HG02884 (cell line): ENCODE data around the gene CIB2.

Experiments used
- ATAC-seq: cut with Tn5 transposase; IDR thresholded peaks from one replicate; pipeline ENCODE4 v1.9.1; 2021; ENCODE audit warnings: mild to moderate bottlenecking, moderate library complexity; ENCODE audit not compliant: unreplicated experiment

Gene CIB2

DNA sequence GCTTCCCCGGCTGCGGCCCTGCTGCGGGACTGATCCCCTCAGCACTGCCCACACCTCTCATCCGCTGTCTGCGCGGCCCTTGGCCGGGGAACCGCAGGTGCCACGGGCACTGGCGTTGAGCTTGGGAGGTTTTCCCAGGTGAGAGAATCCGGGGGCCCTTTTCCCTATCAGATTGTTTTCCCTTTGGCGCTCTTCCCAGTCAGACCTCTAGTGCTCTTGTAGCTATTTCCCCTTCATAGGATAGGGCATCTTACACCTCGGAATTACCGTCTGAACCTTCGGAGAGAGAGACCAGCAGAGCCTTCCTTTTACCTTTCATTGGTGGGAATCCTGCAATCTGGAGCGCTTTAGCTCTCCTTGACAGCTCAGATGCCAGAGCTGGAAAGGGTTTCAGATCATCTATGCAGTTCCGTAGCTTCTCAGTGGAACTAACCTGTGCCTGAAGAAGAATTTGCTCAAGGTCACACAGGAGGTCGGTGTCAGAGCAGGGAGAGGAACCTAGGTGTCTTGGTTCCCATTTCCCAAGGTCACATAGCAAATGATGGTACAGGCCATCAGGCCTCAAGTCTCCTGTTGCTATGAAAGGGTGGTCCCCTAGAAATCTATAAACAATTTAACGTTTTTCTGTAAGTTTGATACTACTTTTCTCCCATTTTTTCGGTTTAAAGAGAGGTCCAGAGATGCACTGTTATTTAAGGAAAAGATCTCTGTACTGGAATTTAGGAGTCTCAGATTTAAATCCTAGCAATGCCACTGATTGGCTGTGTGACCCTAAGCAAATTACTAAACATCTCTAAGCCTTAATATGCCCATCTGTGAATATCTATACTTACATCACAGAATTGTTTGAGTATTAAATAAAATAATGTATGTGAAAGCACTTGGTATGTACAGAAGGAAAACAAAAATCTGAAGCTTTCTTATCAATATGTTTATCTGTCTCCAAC, 18.8 kb upstream of the CIB2 start:
- no peak for ATAC-seq

DNA sequence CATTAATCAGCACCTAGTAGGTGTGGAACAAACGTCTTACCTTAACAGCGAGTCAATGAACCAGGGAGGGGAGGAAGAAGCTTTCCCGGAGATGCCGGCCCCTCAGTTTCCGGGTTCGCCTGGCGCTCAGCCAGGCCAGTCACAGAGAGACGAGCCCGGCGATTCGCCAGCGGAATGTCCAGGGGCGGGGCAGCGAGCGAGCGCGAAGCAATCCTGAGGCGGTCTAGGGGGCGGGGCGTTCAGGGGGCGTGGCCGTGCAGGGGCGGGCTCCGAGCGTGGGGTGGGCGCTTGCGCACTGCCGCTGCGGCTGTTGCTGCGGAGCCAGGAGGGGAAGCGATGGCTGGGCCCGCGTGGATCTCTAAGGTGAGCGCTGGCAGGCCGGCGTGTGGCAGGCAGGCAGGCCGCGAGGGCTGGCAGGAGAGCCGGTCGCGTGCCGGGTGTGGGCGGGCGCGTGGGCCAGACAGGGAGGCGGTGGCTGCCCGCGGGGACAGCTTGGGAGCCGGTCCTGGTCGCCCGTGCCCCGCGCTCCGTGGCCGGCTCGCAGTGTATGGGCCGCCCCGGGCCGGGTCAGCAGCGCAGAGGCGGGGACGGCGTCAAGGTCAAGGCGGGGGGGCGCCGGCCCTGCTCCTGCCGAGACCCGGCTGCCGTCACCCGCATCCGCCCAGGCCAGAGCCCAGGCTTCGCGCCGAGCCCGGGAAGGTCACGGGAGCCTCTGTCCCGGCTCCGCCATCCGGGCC, 18.0 kb upstream of the CIB2 start, which contains the start of gene IDH3A:
Gene IDH3A (plus strand): TSS at position 295 of the 737 bp plus-strand sequence. CDS start 42 bp downstream, at position 337.
- peak; percentile 81 for ATAC-seq

DNA sequence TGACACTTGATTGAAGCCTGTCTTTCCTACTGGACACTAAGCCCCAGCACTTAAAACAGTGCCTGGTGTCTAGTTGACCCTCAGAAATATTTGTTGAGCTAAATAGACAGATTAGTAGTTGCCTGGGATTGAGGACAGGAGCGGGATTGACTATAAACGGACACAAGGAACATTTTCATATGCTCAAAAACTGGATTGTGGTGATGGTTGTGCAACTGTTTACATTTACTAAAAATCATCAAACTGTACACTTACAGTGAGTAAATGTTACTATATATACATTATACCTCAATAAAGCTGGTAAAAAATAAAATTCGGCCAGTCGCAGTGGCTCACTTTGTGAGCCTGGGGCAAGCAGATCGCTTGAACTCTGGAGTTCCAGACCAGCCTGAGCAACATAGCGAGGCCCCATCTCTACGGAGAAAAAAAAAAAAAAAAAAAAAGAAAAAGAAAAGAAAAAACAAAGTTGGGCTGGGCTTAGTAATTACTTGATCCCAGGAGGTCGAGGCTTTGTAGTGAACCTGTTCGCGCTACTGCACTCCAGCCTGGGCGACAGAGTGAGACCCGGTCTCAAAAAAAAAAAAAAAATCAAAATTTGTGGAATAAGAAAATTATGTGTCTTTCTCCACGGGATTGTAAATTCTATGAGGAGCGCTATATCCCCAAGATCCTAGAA, 17.3 kb upstream of the CIB2 start:
- ATAC-seq, result no peak

DNA sequence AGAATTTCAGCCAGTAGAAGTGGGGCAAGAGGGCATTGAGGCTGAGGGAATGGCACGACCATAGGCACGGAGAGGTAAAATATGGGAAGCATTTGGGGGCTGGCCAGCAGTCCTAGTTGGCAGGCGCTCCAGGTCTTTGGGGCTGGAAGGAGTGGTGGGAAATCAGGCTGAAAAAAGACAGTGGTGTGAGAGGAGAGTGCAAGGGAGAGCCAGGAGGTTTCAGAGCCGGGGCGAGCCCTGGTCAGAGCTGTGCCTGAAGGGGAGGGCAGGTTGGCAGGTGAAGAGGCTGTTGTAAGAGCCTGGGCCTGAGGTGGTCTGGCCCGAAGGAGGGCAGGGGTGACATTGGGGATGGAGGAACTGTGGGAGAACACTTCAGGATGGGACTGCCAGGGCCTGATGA, 16.3 kb upstream of the CIB2 start:
- ATAC-seq, result no peak

DNA sequence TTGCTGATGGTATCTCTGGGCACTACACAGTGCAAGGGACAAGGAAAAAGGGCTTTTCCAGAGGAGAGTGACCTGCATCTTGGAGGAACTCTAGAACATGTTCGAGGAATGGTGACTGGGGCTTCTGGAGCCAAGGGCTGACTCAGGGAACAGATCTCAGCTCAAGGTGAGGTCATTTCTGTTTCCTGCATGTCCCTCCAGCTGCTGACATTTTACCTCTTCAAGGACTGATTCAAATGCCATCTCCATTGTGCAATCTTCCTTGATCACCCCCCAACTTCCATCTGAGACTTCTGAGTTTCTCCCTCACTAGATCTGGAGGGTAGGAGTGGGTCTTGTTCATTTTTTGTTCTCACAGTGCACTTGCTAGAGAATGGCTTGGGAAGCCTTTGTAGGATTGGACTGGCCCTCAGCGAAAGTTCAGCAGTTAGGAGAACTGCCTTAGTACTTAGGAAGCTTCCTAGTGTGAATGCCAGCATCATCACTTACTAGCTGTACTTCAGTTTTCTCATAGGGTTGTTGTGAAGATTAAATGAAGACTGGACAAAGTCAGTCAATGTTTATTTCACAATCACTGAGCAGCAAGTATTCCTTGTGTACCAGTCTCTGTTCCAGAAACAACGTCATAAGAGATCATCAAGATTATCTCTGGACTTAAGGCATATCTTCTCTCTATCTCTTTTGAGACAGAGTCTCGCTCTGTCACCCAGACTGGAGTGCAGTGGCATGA, 15.3 kb upstream of the CIB2 start:
- no peak for ATAC-seq

DNA sequence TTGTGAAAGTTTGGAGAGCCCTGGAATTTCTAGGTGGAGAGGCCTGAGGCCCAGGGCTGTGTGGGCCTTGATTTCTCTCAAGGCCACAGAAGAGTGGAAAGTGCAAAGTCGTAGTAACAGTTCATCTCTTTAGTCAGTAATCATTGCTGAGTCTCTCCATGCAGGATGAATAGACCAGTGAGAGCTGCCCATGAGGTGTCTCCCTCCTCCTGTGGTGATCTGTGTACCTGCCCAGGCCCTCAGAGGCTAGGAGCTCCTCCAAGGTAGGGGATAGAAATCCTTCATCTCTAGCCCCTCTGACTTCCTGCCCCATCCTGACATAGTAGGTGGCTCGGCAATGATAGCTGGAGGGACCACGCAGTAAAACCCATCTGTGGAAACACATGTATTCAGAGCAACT, 11.1 kb upstream of the CIB2 start:
- no peak for ATAC-seq

DNA sequence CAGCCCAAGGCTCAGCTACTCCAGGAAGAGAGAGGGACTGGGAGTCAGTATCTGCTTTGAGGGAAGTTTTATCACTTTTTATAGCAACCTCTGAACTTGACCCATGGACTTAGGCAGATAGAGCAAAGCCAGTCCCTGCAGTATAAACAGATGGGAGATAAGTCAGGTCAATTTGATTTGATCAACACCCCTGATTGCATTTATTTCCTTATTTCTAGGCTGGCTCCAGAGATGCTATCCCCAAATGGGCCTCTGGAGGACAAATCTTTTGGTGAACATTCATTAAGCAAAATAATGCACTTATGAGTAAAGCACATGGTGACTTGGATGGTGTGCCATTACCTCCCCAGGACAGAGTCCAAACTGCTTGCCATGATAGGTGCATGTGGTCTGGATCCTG, 9.0 kb upstream of the CIB2 start:
- no peak for ATAC-seq

DNA sequence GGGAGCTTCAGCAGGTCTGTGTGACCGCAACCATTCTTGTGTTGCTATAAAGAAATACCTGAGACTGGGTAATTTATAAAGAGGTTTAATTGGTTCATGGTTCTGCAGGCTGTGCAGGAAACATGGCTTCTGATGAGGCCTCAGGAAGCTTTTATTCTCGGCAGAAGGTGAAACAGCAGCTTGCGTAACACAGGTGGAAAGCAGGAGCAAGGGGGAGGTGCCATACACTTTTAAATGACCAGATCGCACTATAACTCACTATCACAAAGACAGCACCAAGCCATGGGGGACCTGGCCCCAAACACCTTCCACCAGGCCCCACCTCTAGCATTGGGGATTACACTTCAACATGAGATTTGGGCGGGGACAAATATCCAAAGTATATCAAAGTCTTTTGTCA, 8.3 kb upstream of the CIB2 start:
- ATAC-seq, result no peak

DNA sequence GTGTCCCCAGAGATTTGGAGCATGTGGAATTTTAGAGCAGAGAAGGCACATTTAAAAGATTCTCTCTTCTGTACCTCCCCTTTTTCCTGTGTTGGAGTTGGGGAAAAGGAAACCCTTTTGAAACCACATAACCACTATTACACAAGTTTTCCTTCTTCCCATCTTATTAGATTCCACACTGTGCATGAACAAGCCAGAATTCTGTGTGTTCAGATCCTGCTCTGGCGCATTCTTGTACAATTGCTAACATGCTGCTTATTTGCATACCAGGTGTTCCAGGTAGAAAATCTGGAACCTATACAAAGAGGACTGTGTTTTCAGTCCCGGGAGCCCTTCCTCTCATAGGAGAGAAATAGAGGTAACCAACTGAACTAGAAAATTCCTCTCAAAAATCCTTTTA, 2.6 kb upstream of the CIB2 start:
- no peak for ATAC-seq

DNA sequence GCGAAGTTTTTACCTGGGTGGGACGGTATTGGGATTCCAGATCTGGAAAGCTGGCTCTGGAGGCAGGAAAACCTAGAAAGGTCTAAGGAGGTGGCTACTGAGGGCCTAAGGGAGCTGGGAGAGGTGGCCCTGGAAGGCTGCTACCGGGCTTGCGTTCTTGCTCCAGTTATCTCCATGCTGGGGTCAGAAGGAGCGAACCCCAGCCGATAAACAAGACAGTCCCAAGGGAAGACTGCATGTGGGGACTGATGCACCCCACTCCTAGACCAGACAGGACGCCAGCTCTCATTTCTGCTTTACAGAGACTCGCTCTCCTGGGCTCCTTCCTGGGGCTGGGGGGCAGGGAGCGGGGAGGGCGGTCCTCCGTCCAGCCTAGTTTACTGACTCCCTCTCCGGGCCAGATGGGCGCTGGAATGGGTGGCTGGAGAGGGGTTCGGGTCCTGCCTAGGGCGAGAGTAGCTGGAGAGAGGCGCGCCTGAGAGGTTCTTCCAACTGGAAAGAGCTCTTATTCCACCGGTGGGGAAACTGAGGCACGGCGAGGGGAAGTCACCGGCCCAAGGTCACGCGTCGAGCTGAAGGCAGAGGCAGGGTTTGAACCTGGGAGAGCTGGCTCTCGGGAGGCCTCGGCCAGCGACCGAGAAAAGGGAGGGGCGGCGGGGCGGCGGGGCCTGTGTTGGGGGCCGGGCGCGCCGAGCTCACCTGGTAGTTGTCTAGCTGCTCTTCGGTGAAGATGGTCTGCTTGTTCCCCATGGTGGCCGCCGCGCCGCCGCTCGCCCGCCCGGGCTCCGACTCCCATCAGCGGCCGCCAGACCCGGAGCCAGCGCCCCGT, 565 bp downstream of the CIB2 start:
- ATAC-seq, result no peak

DNA sequence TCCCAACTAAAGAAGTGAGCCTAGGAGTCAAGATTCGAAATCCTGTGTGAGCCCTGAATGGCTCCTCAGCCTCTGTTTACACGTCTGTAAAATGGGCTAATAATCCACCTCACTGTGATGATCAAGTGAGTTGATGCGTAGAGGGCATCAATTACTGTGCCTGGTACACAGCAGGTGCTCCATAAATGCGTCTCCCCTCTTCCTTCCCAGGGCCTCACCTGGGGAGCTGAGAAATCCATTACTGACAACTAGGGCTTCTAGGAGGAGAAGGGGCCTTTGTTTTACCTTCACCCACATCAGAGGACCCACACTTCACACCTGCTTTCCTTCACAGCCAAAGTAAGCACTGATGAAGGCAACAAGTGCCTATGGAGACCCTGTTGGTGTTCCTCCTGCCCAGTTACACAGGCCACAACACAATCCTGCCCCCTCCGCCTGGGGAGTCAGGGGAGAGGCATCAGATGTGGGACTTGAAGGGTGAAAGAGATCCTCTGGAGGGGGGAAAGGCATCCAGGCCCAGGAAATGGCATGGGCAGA, 1.4 kb downstream of the CIB2 start:
- ATAC-seq, result no peak

DNA sequence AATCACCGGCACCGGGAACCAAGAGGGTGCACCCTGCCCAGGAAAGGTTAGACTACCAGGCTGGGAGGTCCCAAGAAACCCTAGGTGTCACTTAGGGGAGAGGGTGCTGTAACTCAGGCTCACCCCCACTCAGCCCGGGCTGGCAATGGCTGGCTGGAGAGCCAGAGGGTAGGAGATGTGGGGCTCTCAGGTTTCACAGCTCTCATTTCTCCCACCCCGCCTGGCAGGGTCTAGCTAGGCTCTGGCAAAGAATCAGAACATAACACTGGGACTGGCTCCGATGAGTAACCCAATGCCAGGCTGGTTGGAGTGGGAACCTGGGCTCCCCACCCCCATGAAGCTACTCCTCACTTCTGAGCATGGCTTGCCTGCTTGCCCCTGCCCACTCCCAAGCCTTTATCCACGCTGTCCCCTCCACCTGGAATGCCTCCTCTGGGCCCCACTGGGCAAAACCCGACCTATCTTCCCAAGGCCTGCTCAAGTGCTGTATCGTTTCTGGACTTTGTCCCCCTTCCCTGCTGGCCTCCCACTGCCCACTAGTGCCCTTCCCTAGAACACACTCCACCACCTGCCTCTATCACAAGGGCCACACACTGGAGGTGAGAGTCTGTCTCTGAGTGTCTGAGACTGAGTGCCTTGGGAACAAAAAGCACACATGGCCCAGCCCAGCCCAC, 2.0 kb downstream of the CIB2 start:
- ATAC-seq, result no peak

DNA sequence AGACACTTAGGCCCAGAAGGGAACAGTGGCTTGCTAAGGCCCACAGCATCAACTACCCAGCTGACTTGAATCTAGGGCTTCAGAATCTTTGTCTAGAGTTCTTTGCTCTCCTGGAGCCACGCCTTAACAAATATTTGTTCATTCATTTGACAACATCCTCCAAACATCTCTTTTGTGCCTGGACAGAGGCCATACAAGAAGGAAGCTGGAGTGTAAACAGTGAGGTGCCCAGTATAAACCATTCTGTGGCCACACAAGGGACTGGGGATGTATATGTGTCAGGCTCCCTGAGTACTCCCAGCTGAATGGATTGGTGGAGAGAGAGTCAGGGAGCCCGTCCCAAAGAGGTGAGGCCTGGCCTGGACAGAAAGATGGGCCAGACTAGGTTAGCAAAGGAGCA, 3.4 kb downstream of the CIB2 start:
- no peak for ATAC-seq

DNA sequence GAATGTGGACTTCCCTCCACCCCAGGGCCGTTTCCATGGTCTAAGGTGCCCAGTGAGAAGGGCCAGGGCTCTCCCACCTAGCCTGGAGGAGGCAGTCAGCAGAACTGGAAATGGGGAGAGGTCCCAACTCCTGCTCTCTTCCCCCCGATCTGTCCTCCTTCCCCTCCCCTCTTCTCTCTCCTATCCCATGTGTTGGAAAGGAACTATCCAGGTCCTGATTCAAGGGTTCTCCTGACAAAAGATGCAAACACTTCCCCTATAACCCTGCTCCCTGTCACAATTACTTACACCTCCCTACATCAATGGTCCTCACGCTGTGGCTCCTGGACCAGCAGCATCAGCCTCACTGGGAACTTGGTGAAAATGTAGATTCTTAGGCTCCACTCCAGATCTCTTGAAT, 6.0 kb downstream of the CIB2 start:
- no peak for ATAC-seq

DNA sequence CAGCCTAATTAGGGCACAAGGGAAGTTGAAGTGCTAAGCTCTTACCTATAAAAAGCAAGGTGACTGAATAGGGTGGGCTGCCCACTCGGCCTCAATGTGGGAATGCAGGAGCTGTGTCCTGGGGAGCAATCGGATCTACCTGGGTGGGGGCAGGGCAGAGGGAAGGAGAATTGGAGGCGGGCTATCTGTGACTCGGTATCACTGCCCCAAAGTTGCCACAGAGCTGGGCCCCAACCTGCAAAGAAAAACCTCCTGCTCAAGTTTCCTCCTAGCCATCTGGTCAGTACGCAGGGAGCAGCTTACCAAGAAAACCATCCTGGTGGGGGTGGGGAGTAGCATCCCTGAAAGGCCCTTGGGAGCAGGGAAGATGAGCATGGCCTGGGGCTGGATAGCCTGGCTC, 10.7 kb downstream of the CIB2 start:
- ATAC-seq, result no peak

DNA sequence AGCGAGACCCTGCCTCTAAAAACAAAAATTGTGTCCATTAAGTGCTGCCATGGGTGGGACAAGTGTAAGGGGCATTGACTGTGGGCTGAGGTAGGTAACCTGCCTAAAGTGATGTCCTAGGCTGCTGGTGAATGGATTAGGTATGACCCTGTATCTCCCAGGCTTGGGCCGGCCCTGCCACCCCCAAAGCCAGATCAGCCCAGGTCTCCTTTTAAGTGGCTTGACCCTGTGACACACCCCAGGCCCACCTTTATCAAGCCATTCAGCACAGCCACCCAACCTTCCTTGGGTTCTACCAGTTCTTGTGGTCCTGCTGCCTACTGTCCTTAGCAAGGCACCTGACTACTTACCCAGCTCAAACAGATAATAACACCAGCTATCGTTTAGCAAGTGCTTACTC, 18.7 kb downstream of the CIB2 start:
- ATAC-seq, result no peak

DNA sequence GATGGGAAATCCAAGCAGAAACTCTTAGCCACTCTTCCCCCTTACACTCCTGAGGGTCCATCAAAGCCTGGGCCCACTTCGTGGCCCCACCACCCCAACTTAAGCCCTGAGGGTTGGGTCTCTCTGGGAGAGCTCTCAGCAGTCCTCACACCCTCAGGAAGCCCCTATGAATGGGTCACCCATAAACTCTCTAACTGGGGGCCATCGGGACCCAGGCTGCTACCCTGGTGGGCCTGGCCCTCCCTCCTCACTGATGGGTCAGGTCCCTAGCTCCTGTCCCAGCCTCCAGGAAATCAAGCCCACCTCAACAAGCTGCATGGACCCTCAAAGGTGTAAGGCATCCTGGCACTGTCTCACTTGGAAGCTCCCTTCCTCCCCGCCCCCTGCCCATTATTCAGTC, 19.5 kb downstream of the CIB2 start:
- ATAC-seq, result no peak

DNA sequence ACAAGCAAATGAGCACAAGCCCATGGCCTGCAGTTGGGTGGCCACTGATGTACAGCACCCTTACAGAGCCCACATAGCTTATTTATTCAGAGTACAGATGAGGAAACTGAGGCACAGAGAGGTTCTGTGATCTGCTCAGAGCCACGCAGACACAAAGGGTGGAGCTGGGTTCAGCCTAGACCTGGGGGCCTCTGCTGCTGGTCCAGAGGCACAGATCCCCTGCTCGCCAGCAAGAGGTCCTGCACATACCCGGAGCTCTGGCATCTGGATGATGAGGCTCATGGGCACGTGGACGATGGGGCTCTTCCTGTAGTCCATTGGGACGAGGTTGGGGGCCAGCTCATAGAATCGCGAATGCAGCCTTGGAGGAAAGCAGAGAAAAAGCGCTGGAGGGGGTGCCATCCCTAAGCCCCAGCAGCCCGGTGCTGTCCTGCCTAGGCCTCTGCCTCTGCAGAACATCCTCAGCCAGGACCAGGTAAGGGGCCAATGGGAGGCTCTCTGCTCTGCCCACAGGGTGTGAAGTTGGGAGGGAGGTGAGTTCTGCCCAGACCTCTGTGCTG, 20.2 kb downstream of the CIB2 start:
- ATAC-seq, result no peak

DNA sequence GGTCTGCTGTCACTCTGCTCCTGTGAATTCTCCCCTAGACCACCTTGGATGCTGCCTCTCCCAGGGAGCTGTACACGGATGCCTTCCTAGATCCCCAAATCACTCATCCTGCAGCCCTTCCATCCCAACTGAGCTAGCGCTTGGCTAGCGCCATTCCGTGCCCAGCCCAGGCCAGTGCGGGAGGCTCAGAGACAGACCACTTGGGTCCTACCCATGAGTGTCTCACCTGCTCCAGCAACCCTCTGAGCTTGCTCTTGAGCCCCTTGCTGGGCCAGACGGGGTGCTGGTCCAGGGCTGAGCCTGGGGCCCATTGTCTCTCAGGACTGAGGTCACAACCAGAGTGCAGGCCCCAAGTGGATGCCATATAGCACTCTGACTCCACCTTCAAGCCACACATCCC, 21.1 kb downstream of the CIB2 start:
- no peak for ATAC-seq
